H1 (cell line): ENCODE measurements around the gene SDC4. TPM values are rescaled to one million over a fixed set of nuclear protein-coding genes. Genes with fewer than 3 reads are reported as not detected.
A peak's percentile ranks its signal among the peaks of the same experiment; 100 is the strongest.

Source experiments
- CTCF ChIA-PET: fragments of 300-600 bp; sonication (Branson Sonifier 250); formaldehyde crosslinking; loops from one replicate; lab custom pipeline; 2021; ENCODE audit not compliant: partially characterized antibody; lab: Charles Lee
- POLR2A ChIA-PET: fragments of 300-600 bp; sonication (Branson Sonifier 250); formaldehyde crosslinking; loops from one replicate; lab custom pipeline; 2021; ENCODE audit warnings: inconsistent platforms; ENCODE audit not compliant: partially characterized antibody; lab: Charles Lee
- DNase-seq, 2 experiments: peaks; one replicate each; pipeline versions ENCODE4 v3.0.0 to v3.0.0-alpha.2; 2010 to 2022; ENCODE audit warnings: low spot score in 2 of 2, low read depth in 1 of 2, mixed read lengths in 1 of 2
- FAIRE-seq: peaks from 2 replicates; lab custom pipeline; 2011; peaks lifted over from hg19 to GRCh38; lab: Jason Lieb, UNC
- H2AFZ ChIP-seq: 2 replicates; pipeline ENCODE4 v1.8.1; 2012; ENCODE audit warnings: low read length, inconsistent platforms
- H2AK5ac ChIP-seq: 2 replicates; pipeline ENCODE4 v1.6.1; 2013; ENCODE audit warnings: low read depth, low read length
- H2BK120ac ChIP-seq: replicated peaks from 2 replicates; pipeline ENCODE3; 2013; ENCODE audit warnings: low read depth, low read length, inconsistent platforms
- H2BK12ac ChIP-seq: 2 replicates; pipeline ENCODE4 v1.6.1; 2013; ENCODE audit warnings: low read depth, low read length
- H2BK15ac ChIP-seq: 2 replicates; pipeline ENCODE4 v1.6.1; 2013; ENCODE audit warnings: low read length
- H2BK20ac ChIP-seq: 2 replicates; pipeline ENCODE4 v1.6.1; 2013; ENCODE audit warnings: low read length
- H2BK5ac ChIP-seq: 2 replicates; pipeline ENCODE4 v1.6.1; 2013; ENCODE audit warnings: low read depth, low read length
- H3K14ac ChIP-seq: 2 replicates; pipeline ENCODE4 v1.6.1; 2013; ENCODE audit warnings: inconsistent platforms; ENCODE audit not compliant: insufficient read length
- H3K18ac ChIP-seq: 2 replicates; pipeline ENCODE4 v1.6.1; 2013; ENCODE audit warnings: low read length; ENCODE audit errors: extremely low read depth
- H3K23ac ChIP-seq: 2 replicates; pipeline ENCODE4 v1.6.1; 2013; ENCODE audit warnings: inconsistent platforms; ENCODE audit not compliant: insufficient read length
- H3K23me2 ChIP-seq: 2 replicates; pipeline ENCODE4 v1.6.1; 2013; ENCODE audit warnings: low read depth, low read length
- H3K27ac ChIP-seq: 2 replicates; pipeline ENCODE4 v1.6.1; 2011; ENCODE audit warnings: low read depth, low read length, inconsistent platforms
- H3K27me3 ChIP-seq, 4 experiments: replicated peaks in 1 of 4; 1 replicate in 1 of 4; 2 replicates in 3 of 4; pipeline versions ENCODE4 v1.6.1 to v1.8.1; 2011 to 2013; ENCODE audit warnings: low read length in 3 of 4, mild to moderate bottlenecking in 3 of 4, inconsistent platforms in 2 of 4, mixed read lengths in 2 of 4, moderate library complexity in 1 of 4; ENCODE audit not compliant: control insufficient read depth in 3 of 4, insufficient read depth in 3 of 4; ENCODE audit errors: extremely low read depth in 1 of 4
- H3K36me3 ChIP-seq, 4 experiments: 2 replicates each; pipeline versions ENCODE4 v1.6.1 to v1.8.1; 2011 to 2013; ENCODE audit warnings: mild to moderate bottlenecking in 4 of 4, low read length in 3 of 4, moderate library complexity in 2 of 4, control low read depth in 1 of 4, inconsistent platforms in 1 of 4; ENCODE audit not compliant: insufficient read depth in 4 of 4, control insufficient read depth in 2 of 4
- H3K4ac ChIP-seq: replicated peaks from 2 replicates; pipeline ENCODE3; 2013; ENCODE audit warnings: low read length, low read depth, mixed read lengths, inconsistent platforms; ENCODE audit not compliant: insufficient read length
- H3K4me1 ChIP-seq, 4 experiments: replicated peaks in 1 of 4; 1 replicate in 1 of 4; 2 replicates in 3 of 4; pipeline versions ENCODE4 v1.6.1 to v1.8.1; 2011 to 2013; ENCODE audit warnings: low read length in 3 of 4, inconsistent platforms in 2 of 4, mixed read lengths in 1 of 4; ENCODE audit not compliant: insufficient read depth in 4 of 4, control insufficient read depth in 3 of 4
- H3K4me2 ChIP-seq, 2 experiments: 2 replicates each; pipeline versions ENCODE4 v1.6.1 to v1.8.1; 2011 to 2013; ENCODE audit warnings: low read depth in 2 of 2, low read length in 2 of 2, control low read depth in 1 of 2, inconsistent platforms in 1 of 2, mild to moderate bottlenecking in 1 of 2; ENCODE audit not compliant: insufficient read depth in 1 of 2
- H3K4me3 ChIP-seq, 4 experiments: fragments of 200-600, 300-600 bp in 1 of 4; sonication (generic), shearing (Covaris generic), sonication (Bioruptor Twin) in 1 of 4; 2 replicates each; pipeline versions ENCODE4 v1.5.1 to v1.8.1; 2011 to 2016; ENCODE audit warnings: low read length in 4 of 4, low read depth in 3 of 4, control low read depth in 2 of 4, inconsistent platforms in 2 of 4, mild to moderate bottlenecking in 2 of 4, mixed read lengths in 1 of 4, moderate library complexity in 1 of 4; ENCODE audit not compliant: insufficient read depth in 2 of 4; ENCODE audit errors: extremely low read depth in 1 of 4
- H3K56ac ChIP-seq: replicated peaks from 2 replicates; pipeline ENCODE3; 2013; ENCODE audit warnings: low read depth, mild to moderate bottlenecking, mixed read lengths, low read length, inconsistent platforms; ENCODE audit not compliant: insufficient read length
- H3K79me1 ChIP-seq: 2 replicates; pipeline ENCODE4 v1.6.1; 2013; ENCODE audit warnings: low read depth, low read length, control low read depth
- H3K79me2 ChIP-seq, 2 experiments: 2 replicates each; pipeline versions ENCODE4 v1.6.1 to v1.8.1; 2012 to 2013; ENCODE audit warnings: low read length in 2 of 2, mild to moderate bottlenecking in 2 of 2, inconsistent platforms in 1 of 2; ENCODE audit not compliant: insufficient read depth in 2 of 2, control insufficient read depth in 1 of 2
- H3K9ac ChIP-seq, 4 experiments: replicated peaks in 1 of 4; 1 replicate in 1 of 4; 2 replicates in 3 of 4; pipeline versions ENCODE4 v1.6.1 to v1.8.1; 2011 to 2013; ENCODE audit warnings: low read depth in 3 of 4, low read length in 3 of 4, control low read depth in 2 of 4, mild to moderate bottlenecking in 2 of 4, moderate library complexity in 2 of 4, inconsistent platforms in 1 of 4; ENCODE audit errors: extremely low read depth in 1 of 4
- H3K9me3 ChIP-seq, 2 experiments: 2 replicates each; pipeline versions ENCODE4 v1.6.1 to v1.8.1; 2012 to 2013; ENCODE audit warnings: mild to moderate bottlenecking in 2 of 2, moderate library complexity in 2 of 2, control low read depth in 1 of 2, inconsistent platforms in 1 of 2, low read depth in 1 of 2, low read length in 1 of 2, mixed read lengths in 1 of 2; ENCODE audit not compliant: insufficient read depth in 2 of 2
- H4K20me1 ChIP-seq, 2 experiments: replicated peaks in 1 of 2; 2 replicates each; pipeline versions ENCODE3 to v1.8.1; 2011 to 2013; ENCODE audit warnings: inconsistent platforms in 2 of 2, low read length in 2 of 2, mild to moderate bottlenecking in 1 of 2; ENCODE audit not compliant: insufficient read depth in 2 of 2, control insufficient read depth in 1 of 2
- H4K5ac ChIP-seq: 2 replicates; pipeline ENCODE4 v1.6.1; 2013; ENCODE audit warnings: low read length, low read depth, mixed read lengths, inconsistent platforms; ENCODE audit not compliant: insufficient read length
- H4K8ac ChIP-seq: 2 replicates; pipeline ENCODE4 v1.8.0; 2013; ENCODE audit warnings: mild to moderate bottlenecking, moderate library complexity, low read length, inconsistent platforms; ENCODE audit not compliant: insufficient read depth; ENCODE audit errors: extremely low read depth
- H4K91ac ChIP-seq: replicated peaks from 2 replicates; pipeline ENCODE3; 2013; ENCODE audit warnings: low read length, mixed read lengths, inconsistent platforms; ENCODE audit not compliant: insufficient read length
- CBX8 ChIP-seq: fragments of 300-800, 300-1000 bp; sonication (generic); IDR thresholded peaks from 2 replicates; pipeline ENCODE4 v1.7.1; 2016; ENCODE audit warnings: low read depth, low read length, borderline replicate concordance
- CTBP2 ChIP-seq: IDR thresholded peaks from 2 replicates; pipeline ENCODE4 v1.7.0; 2011; ENCODE audit warnings: borderline replicate concordance, mild to moderate bottlenecking, moderate library complexity, mixed read lengths, low read length; ENCODE audit not compliant: insufficient read depth, insufficient read length
- EGR1 ChIP-seq: IDR thresholded peaks from 2 replicates; pipeline ENCODE4 v1.6.1; 2011; ENCODE audit warnings: low read depth, low read length, borderline replicate concordance
- JUND ChIP-seq: IDR thresholded peaks from 2 replicates; pipeline ENCODE4 v1.6.1; 2011; ENCODE audit warnings: mild to moderate bottlenecking, improper control_type of control experiment, low read length
- SAP30 ChIP-seq: fragments of 300-600 bp; sonication (generic); IDR thresholded peaks from 2 replicates; pipeline ENCODE4 v1.7.1; 2012; ENCODE audit warnings: low read length, moderate library complexity, mild to moderate bottlenecking, inconsistent platforms; ENCODE audit not compliant: insufficient read depth, insufficient replicate concordance
- SP1 ChIP-seq: IDR thresholded peaks from 2 replicates; pipeline ENCODE4 v1.6.1; 2011; ENCODE audit warnings: low read depth, low read length
- YY1 ChIP-seq: IDR thresholded peaks from 2 replicates; pipeline ENCODE4 v1.6.1; 2011; ENCODE audit warnings: low read depth, mild to moderate bottlenecking, low read length
- WGBS, 2 experiments: shearing (Covaris generic) in 1 of 2; methylation state at CpG; one replicate each; pipeline versions ENCODE4 v1.1.6 to v1.1.7; 2013 to 2015; ENCODE audit warnings: low lambda C conversion rate in 2 of 2, mixed read lengths in 2 of 2, inconsistent platforms in 1 of 2, low coverage in 1 of 2, missing lambda C conversion rate in 1 of 2; ENCODE audit not compliant: insufficient replicate concordance in 2 of 2, insufficient coverage in 1 of 2, insufficient read length in 1 of 2; ENCODE audit errors: extremely low coverage in 1 of 2, missing lambda C conversion rate in 1 of 2; 5-methylcytosine and 5-hydroxymethylcytosine counted together
- polyA plus RNA-seq, 7 experiments: library from polyadenylated mRNA; depleted of rRNA in 3 of 7; stranded (reverse) in 5 of 7; unstranded in 2 of 7; fragments of >200 nt in 5 of 7; fragments of 200-250 nt in 2 of 7; gene quantifications; 1 replicate in 5 of 7; 2 replicates in 1 of 7; 4 replicates in 1 of 7; pipeline versions ENCODE4 v1.2.1 to v1.2.3, GENCODE V29; 2011 to 2013; ENCODE audit warnings: missing spikeins in 2 of 7, mixed read lengths in 2 of 7
- total RNA-seq: library from RNA; stranded (reverse); fragmentation: NEBNext Ultra II Directional; extraction: Animal tissue kit (Norgen Biotek cat#: 25700); gene quantifications from 2 replicates; pipeline ENCODE4 v1.2.1, GENCODE V29; 2021
- TF ChIP-seq, protein P1 (sequence below): IDR thresholded peaks from 2 replicates; pipeline ENCODE4 v1.6.1; 2012; ENCODE audit warnings: inconsistent platforms

Gene SDC4
- total and polyA plus RNA-seq, 2 of the 8 experiments (the other 6 are each of a cell fraction or from before 2014, with no cell fraction given): 34.6 to 60.2 TPM

DNA sequence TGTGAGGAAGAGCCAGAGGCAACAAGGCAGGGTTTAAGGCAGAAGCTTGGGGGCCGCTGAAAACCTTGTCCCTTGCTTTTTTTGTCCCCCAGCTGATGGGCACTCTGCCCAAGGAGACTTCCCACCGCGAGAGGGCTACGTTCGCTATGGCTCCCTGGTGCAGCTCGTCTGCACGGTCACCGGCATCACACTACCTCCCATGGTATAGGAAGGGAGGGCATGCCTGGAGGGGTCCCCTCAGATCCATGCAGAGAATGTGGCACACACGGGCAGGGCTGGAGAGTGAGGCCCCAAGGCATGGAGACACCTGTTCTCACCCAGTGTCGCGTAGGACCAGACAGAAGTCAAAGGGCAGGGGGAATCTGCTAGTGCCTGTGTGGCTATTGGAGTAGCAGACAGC, 34.3 kb downstream of the SDC4 start:
- peak overlapping the region; percentile 54; the same call in 1 of the 2 replicates for H4K8ac ChIP-seq
- DNase-seq (no peak), FAIRE-seq (no peak)
- peaks cover 0 to 12% (median 5%) of the 10 kb centered on the region in 4 experiments; a peak in 4 of 7 replicates for H3K27me3 ChIP-seq
- H4K91ac ChIP-seq: no peak overlapping the region
- H3K56ac ChIP-seq: no peak overlapping the region
- H2BK5ac ChIP-seq: no peak overlapping the region
- H3K36me3 ChIP-seq: no peaks in the 10 kb centered on the region
- TF ChIP-seq JUND (no peak), CTBP2 (no peak), SAP30 (no peak), EGR1 (no peak), YY1 (no peak), SP1 (no peak), CBX8 (no peak)
- TF ChIP-seq, protein P1, sequence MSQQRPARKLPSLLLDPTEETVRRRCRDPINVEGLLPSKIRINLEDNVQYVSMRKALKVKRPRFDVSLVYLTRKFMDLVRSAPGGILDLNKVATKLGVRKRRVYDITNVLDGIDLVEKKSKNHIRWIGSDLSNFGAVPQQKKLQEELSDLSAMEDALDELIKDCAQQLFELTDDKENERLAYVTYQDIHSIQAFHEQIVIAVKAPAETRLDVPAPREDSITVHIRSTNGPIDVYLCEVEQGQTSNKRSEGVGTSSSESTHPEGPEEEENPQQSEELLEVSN: no peak
- no peak overlapping the region for H2BK15ac ChIP-seq
- H3K4me3 ChIP-seq: no peak overlapping the region
- H2AFZ ChIP-seq: no peak overlapping the region
- ChIA-PET CTCF (interaction anchor here (0.9 to 5.3 kb wide), 9 partner anchors 21 to 457 kb away, joined by 3 to 31 read pairs (median 5); no protein-coding TSS in a partner anchor), POLR2A (interaction anchor here (0.9 to 1.2 kb wide), 3 partner anchors 10 to 123 kb away, joined by 3 read pairs; no protein-coding TSS in a partner anchor)
- H3K9me3 ChIP-seq: no peaks in the 10 kb centered on the region
- H3K23me2 ChIP-seq: peaks cover 4% of the 10 kb centered on the region; the same call in 1 of the 2 replicates
- H4K5ac ChIP-seq: no peak overlapping the region
- peaks cover 0 to 2% (median 0%) of the 10 kb centered on the region in 4 experiments; a peak in 3 of 7 replicates for H3K4me1 ChIP-seq
- no peak overlapping the region for H3K9ac ChIP-seq
- no peaks in the 10 kb centered on the region for H3K79me1 ChIP-seq
- H3K27ac ChIP-seq: no peak overlapping the region
- peaks cover 0 to 1% of the 10 kb centered on the region in 2 experiments for H4K20me1 ChIP-seq
- H3K23ac ChIP-seq: no peak overlapping the region
- H3K4me2 ChIP-seq: no peak overlapping the region
- WGBS, 2 experiments: 86% methylated on average over 11 of the region's 11 CpGs; no CpG with 5 or more reads in 1 of the 2 experiments
- H2BK12ac ChIP-seq: no peak overlapping the region
- H3K79me2 ChIP-seq: no peaks in the 10 kb centered on the region
- no peak overlapping the region for H2AK5ac ChIP-seq
- H2BK20ac ChIP-seq: no peak overlapping the region
- H3K4ac ChIP-seq: no peak overlapping the region
- H3K14ac ChIP-seq: no peak overlapping the region
- no peak overlapping the region for H2BK120ac ChIP-seq
- no peak overlapping the region; the same call in 1 of the 2 replicates for H3K18ac ChIP-seq
